CD4-positive, alpha-beta memory T cell (primary cell): ENCODE data around the gene ROPN1L. TPM values are rescaled to one million over a fixed set of nuclear protein-coding genes. Genes with fewer than 3 reads are reported as not detected.

Experiments used
- CTCF ChIA-PET: fragments of 350-600 bp; sonication (Branson Sonifier 250); formaldehyde crosslinking; loops from one replicate; lab custom pipeline; 2021; ENCODE audit warnings: inconsistent platforms; ENCODE audit not compliant: partially characterized antibody; lab: Charles Lee
- POLR2A ChIA-PET: fragments of 350-600 bp; sonication (Branson Sonifier 250); formaldehyde crosslinking; loops from one replicate; lab custom pipeline; 2021; ENCODE audit not compliant: partially characterized antibody; lab: Charles Lee
- DNase-seq, 5 donors: peaks; one replicate each; pipeline versions ENCODE4 v3.0.0 to v3.0.0-alpha.2; 2020 to 2022; ENCODE audit warnings: mixed read lengths in 1 of 5
- H3K27ac ChIP-seq: one replicate; pipeline ENCODE4 v1.7.0; 2013; ENCODE audit warnings: low read depth, low read length
- H3K27me3 ChIP-seq: 2 replicates; pipeline ENCODE4 v1.7.0; 2013; ENCODE audit warnings: mild to moderate bottlenecking, low read length, moderate library complexity; ENCODE audit not compliant: insufficient read depth
- H3K36me3 ChIP-seq: 2 replicates; pipeline ENCODE4 v1.7.0; 2013; ENCODE audit warnings: mild to moderate bottlenecking, low read length, moderate library complexity; ENCODE audit not compliant: insufficient read depth
- H3K4me1 ChIP-seq: 2 replicates; pipeline ENCODE4 v1.7.0; 2013; ENCODE audit warnings: mild to moderate bottlenecking, low read length, moderate library complexity; ENCODE audit not compliant: insufficient read depth
- H3K4me3 ChIP-seq, 2 donors: one replicate each; pipeline ENCODE4 v1.7.0; 2013; ENCODE audit warnings: low read length in 2 of 2, mild to moderate bottlenecking in 1 of 2
- H3K9me3 ChIP-seq, 2 donors: one replicate each; pipeline ENCODE4 v1.7.0; 2013; ENCODE audit warnings: low read length in 2 of 2, control low read depth in 1 of 2; ENCODE audit not compliant: control insufficient read depth in 1 of 2
- H3K27ac Mint-ChIP-seq, 7 donors: one replicate each; pipeline ENCODE4 v1.8.0; 2020 to 2021; ENCODE audit warnings: mixed read lengths in 7 of 7, mild to moderate bottlenecking in 6 of 7, inconsistent platforms in 3 of 7, moderate library complexity in 3 of 7
- H3K27me3 Mint-ChIP-seq, 2 donors: one replicate each; pipeline ENCODE4 v1.8.0; 2020 to 2021; ENCODE audit warnings: mixed read lengths in 2 of 2
- H3K36me3 Mint-ChIP-seq, 2 donors: one replicate each; pipeline ENCODE4 v1.8.0; 2020 to 2021; ENCODE audit warnings: mixed read lengths in 2 of 2, inconsistent platforms in 1 of 2, mild to moderate bottlenecking in 1 of 2
- H3K4me1 Mint-ChIP-seq, 4 donors: one replicate each; pipeline ENCODE4 v1.8.0; 2020 to 2021; ENCODE audit warnings: mixed read lengths in 4 of 4, mild to moderate bottlenecking in 1 of 4
- H3K4me3 Mint-ChIP-seq, 8 donors: one replicate each; pipeline ENCODE4 v1.8.0; 2020 to 2021; ENCODE audit warnings: mixed read lengths in 8 of 8, mild to moderate bottlenecking in 7 of 8, moderate library complexity in 6 of 8, inconsistent platforms in 3 of 8
- H3K9me3 Mint-ChIP-seq, 8 donors: one replicate each; pipeline ENCODE4 v1.8.0; 2020 to 2021; ENCODE audit warnings: mixed read lengths in 8 of 8, mild to moderate bottlenecking in 5 of 8, inconsistent platforms in 3 of 8, moderate library complexity in 1 of 8
- intact Hi-C: fragments of 100-400 bp; cut with micrococcal nuclease; formaldehyde crosslinking; loops from one replicate; pipeline ENCODE4 v1.15.1; 2023
- polyA plus RNA-seq, 2 donors: library from polyadenylated mRNA; unstranded; fragments of 300-500 nt; fragmentation: Illumina TruSeq; gene quantifications; one replicate each; pipeline ENCODE4 v1.2.3, GENCODE V29; 2021
- total RNA-seq, 2 experiments: library from RNA; stranded (reverse); gene quantifications; one replicate each; pipeline ENCODE4 v1.2.3, GENCODE V29; 2021

ROPN1L gene
- total and polyA plus RNA-seq, 4 experiments from 2014 or later: 0.42 to 6.5 (median 2.1) TPM

DNA sequence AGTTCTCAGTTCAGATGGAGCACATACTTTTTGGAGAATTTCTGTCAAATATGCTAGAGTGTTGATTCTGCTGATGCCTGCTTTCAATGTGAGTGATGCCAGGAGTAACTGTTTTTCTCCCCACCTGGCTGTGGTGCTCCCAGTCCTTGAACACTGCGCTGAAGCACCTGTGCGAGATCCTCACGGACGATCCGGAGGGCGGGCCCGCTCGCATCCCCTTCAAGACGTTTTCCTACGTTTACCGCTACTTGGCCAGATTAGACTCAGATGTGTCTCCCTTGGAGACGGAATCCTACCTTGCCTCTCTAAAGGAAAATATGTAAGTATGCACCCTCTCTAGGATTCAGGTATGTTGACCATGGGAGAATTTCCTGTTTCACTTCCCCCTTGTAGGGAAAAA, 19.4 kb downstream of the ROPN1L start:
- no peak overlapping the region for H3K4me3 Mint-ChIP-seq
- CTCF ChIA-PET: no interaction called here

DNA sequence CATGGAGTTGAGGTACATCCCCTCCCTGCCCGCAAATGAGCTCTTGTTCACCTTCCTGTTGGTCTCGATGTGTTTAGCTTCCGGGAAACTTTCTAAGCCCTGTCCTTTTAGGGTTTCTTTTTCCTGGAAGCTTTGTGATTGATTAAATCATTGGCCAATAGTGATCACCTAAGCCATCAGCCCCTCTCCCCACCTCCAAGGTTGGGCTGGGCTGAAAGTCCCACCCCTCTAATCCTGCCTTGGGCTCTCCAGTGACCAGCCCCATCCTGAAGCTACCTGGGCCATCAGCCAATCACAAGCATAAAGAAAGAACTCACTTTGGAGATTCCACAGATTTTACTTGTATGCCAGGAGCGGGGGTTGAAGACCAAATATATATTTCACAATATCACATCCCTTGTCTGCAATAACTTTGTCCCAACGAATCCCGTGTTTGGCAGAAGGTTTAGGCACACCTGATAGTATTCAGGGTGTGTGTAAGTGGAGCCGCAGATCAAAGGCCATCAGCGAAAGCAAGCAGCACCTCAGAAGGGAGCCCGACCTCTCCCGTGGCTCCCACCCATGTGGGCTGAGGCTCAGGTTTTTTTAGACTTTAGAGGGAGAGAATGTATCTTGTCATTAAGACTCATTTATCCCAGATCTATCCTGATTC, 20.4 kb downstream of the ROPN1L start:
- Mint-ChIP-seq H3K27me3 (no peaks in the 10 kb centered on the region), H3K9me3 (peaks cover 0 to 2% (median 0%) of the 10 kb centered on the region in 8 donors), H3K36me3 (peaks cover 2 to 9% of the 10 kb centered on the region in 2 donors), H3K27ac (no peak overlapping the region), H3K4me3 (no peak overlapping the region), H3K4me1 (peaks cover 0 to 2% (median under 1%) of the 10 kb centered on the region in 4 donors)
- H3K27me3 ChIP-seq: no peaks in the 10 kb centered on the region
- CTCF ChIA-PET: no interaction called here
- H3K27ac ChIP-seq: no peak overlapping the region
- DNase-seq: no peak
- no peaks in the 10 kb centered on the region for H3K36me3 ChIP-seq
- no peaks in the 10 kb centered on the region for H3K9me3 ChIP-seq
- POLR2A ChIA-PET: no interaction called here
- intact Hi-C loops: no loop called here
- no peak overlapping the region for H3K4me3 ChIP-seq
- H3K4me1 ChIP-seq: no peaks in the 10 kb centered on the region

More for the DNA sequence above, 19.4 kb downstream of the ROPN1L start:
- H3K4me1 ChIP-seq: no peaks in the 10 kb centered on the region
- H3K36me3 ChIP-seq: no peaks in the 10 kb centered on the region
- no peaks in the 10 kb centered on the region for H3K27me3 Mint-ChIP-seq
- POLR2A ChIA-PET: no interaction called here
- H3K9me3 ChIP-seq: no peaks in the 10 kb centered on the region
- intact Hi-C loops: no loop called here
- H3K36me3 Mint-ChIP-seq: peaks cover 2 to 9% of the 10 kb centered on the region in 2 donors
- H3K27ac ChIP-seq: no peak overlapping the region
- H3K9me3 Mint-ChIP-seq: peaks cover 0 to 2% (median 0%) of the 10 kb centered on the region in 8 donors
- no peak for DNase-seq
- H3K27me3 ChIP-seq: no peaks in the 10 kb centered on the region
- H3K4me1 Mint-ChIP-seq: no peaks in the 10 kb centered on the region
- H3K4me3 ChIP-seq: no peak overlapping the region
- H3K27ac Mint-ChIP-seq: peak overlapping the region in 2 of 7 donors; percentile 7 to 48

DNA sequence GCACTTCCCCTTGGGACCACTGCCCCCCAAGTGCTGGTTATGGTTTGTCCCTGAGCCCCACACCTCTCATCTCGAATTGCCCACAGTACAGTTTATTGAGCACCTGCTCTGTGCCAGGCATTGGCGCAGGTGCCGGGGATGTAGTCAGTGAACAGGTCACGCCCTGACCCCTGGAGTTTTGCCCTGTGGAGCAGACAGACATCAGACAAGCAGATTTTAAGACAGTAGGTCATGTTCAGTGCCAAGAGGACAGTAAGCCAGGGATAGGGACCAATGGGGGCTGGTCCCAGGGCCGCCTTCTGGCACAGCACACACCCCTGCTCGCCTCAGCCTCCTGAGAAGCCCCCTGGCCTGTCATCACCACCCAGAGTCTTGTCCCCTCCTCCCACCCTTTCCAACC, 21.9 kb downstream of the ROPN1L start:
- no peak overlapping the region for H3K4me3 ChIP-seq
- no peak overlapping the region for H3K27ac ChIP-seq
- Mint-ChIP-seq H3K27me3 (no peaks in the 10 kb centered on the region), H3K36me3 (peaks cover 2 to 9% of the 10 kb centered on the region in 2 donors), H3K4me3 (no peak overlapping the region), H3K27ac (no peak overlapping the region), H3K4me1 (peaks cover 0 to 5% (median 2%) of the 10 kb centered on the region in 4 donors), H3K9me3 (peaks cover 0 to 2% (median 0%) of the 10 kb centered on the region in 8 donors)
- ChIA-PET CTCF (no interaction called here), POLR2A (no interaction called here)
- no peaks in the 10 kb centered on the region for H3K36me3 ChIP-seq
- H3K4me1 ChIP-seq: no peaks in the 10 kb centered on the region
- H3K9me3 ChIP-seq: no peaks in the 10 kb centered on the region
- no peak for DNase-seq
- intact Hi-C loops: no loop called here
- H3K27me3 ChIP-seq: no peaks in the 10 kb centered on the region

GRCh38 chr5:10464173-10464572, 22.5 kb downstream of the ROPN1L start:
- Mint-ChIP-seq H3K4me3 (no peak overlapping the region), H3K9me3 (peaks cover 0 to 2% (median 0%) of the 10 kb centered on the region in 8 donors), H3K4me1 (peaks cover 0 to 5% (median 2%) of the 10 kb centered on the region in 4 donors), H3K36me3 (peaks cover 2 to 9% of the 10 kb centered on the region in 2 donors), H3K27me3 (no peaks in the 10 kb centered on the region), H3K27ac (no peak overlapping the region)
- Histone ChIP-seq H3K4me3 (no peak overlapping the region), H3K4me1 (no peaks in the 10 kb centered on the region), H3K27ac (no peak overlapping the region), H3K36me3 (no peaks in the 10 kb centered on the region), H3K9me3 (no peaks in the 10 kb centered on the region), H3K27me3 (no peaks in the 10 kb centered on the region)
- intact Hi-C loops: no loop called here
- ChIA-PET POLR2A (no interaction called here), CTCF (no interaction called here)
- no peak for DNase-seq

GRCh38 chr5:10465726-10466125, 24.0 kb downstream of the ROPN1L start:
- H3K27ac Mint-ChIP-seq: no peak overlapping the region
- no peak overlapping the region for H3K4me3 Mint-ChIP-seq
- peaks cover 0 to 5% (median 2%) of the 10 kb centered on the region in 4 donors for H3K4me1 Mint-ChIP-seq
- ChIA-PET CTCF (no interaction called here), POLR2A (no interaction called here)
- Histone ChIP-seq H3K4me3 (no peak overlapping the region), H3K27me3 (no peaks in the 10 kb centered on the region), H3K36me3 (no peaks in the 10 kb centered on the region), H3K27ac (no peak overlapping the region), H3K9me3 (no peaks in the 10 kb centered on the region), H3K4me1 (no peaks in the 10 kb centered on the region)
- intact Hi-C loops: no loop called here
- no peaks in the 10 kb centered on the region for H3K27me3 Mint-ChIP-seq
- DNase-seq: no peak
- H3K9me3 Mint-ChIP-seq: peaks cover 0 to 2% (median 0%) of the 10 kb centered on the region in 8 donors
- peaks cover 2 to 9% of the 10 kb centered on the region in 2 donors for H3K36me3 Mint-ChIP-seq

DNA sequence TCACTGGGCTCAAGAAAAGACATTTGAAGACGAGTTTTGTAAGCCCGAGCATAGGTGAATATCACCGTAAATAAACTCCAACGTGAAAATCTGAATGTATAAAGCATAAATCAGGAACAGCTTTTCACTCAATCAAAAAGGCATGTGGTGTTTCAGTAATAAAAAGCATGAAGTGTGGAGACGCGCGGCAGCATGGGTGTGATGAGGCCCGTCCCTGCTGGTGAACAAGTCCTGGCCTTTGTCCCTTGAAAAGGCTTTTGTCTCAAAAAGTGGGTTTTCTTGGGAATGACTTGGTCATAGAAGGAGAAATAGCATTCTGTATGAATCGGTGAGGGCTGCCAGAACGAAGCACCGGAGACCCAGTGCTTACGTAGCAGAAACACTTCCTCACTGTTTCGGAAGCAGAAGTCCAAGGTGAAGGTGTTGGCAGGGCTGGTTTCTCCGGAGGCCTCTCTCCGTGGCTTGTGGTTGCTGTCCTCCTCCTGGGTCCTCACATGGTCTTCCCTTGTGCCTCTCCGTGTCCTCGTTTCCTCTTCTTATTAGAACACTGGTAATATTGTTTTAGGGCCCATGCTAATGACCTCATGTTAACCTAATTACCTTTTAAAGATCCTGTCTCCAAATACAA, 24.9 kb downstream of the ROPN1L start:
- no peak overlapping the region for H3K27ac Mint-ChIP-seq

DNA sequence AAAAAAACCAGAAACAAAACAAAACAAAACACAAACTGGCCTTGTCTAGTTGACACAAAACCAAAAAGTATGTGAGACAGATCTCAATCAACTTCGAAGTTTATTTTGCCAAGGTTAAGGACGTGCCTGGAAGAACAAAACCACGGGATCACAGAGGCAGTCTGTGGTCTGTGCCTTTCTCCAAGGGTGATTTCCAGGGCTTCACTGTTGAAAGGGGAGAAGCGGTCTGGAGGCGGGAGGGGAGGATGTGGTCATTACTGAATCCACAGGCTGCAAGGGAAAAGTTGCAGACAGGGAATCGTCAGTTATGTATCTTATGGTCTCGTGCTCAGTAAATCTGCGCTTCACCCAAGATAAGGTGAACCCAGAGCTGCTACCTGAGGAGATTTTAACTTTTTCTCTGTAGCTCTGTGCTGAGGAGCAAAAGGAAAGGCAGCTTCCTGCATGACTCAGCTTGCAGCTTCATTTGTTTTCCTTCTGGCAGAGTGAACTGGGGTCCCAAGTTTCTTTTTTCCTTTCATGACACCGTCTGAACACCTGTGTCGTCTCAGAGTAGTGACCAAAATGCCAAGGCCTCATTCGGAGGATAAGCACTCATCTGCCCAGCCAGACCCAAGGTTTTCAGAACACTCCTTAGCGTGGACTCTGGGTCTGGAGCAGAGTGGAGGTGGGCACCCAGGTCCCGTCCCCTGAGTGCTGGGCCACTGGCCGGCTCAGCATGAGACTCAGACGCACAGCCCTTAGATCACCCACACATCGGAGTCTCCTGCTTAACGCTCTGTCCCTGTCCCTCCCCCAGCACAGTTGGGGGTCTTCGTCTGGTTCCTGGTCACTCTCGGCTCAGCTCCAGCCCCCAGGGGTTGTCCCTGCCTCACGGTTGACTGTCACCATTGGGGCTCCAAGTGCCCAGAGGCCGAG, 25.9 kb downstream of the ROPN1L start:
- POLR2A ChIA-PET: no interaction called here
- Mint-ChIP-seq H3K4me3 (no peak overlapping the region), H3K27ac (no peak overlapping the region), H3K4me1 (peaks cover 0 to 5% (median 2%) of the 10 kb centered on the region in 4 donors), H3K36me3 (peaks cover 3 to 4% of the 10 kb centered on the region in 2 donors), H3K27me3 (no peaks in the 10 kb centered on the region), H3K9me3 (peaks cover 0 to 3% (median 0%) of the 10 kb centered on the region in 8 donors)
- H3K36me3 ChIP-seq: no peaks in the 10 kb centered on the region
- intact Hi-C loops: no loop called here
- CTCF ChIA-PET: no interaction called here
- no peaks in the 10 kb centered on the region for H3K4me1 ChIP-seq
- no peak overlapping the region for H3K27ac ChIP-seq
- H3K9me3 ChIP-seq: no peaks in the 10 kb centered on the region
- no peak for DNase-seq
- H3K4me3 ChIP-seq: no peak overlapping the region
- no peaks in the 10 kb centered on the region for H3K27me3 ChIP-seq

More for the DNA sequence above, 24.9 kb downstream of the ROPN1L start:
- CTCF ChIA-PET: no interaction called here
- Mint-ChIP-seq H3K9me3 (peaks cover 0 to 2% (median 0%) of the 10 kb centered on the region in 8 donors), H3K36me3 (peaks cover 2 to 9% of the 10 kb centered on the region in 2 donors), H3K4me1 (peaks cover 0 to 5% (median 2%) of the 10 kb centered on the region in 4 donors), H3K4me3 (no peak overlapping the region), H3K27me3 (no peaks in the 10 kb centered on the region)
- intact Hi-C loops: no loop called here
- POLR2A ChIA-PET: no interaction called here
- H3K4me3 ChIP-seq: no peak overlapping the region
- H3K4me1 ChIP-seq: no peaks in the 10 kb centered on the region
- H3K27ac ChIP-seq: no peak overlapping the region
- no peaks in the 10 kb centered on the region for H3K36me3 ChIP-seq
- H3K27me3 ChIP-seq: no peaks in the 10 kb centered on the region
- no peaks in the 10 kb centered on the region for H3K9me3 ChIP-seq
- DNase-seq: no peak
